UCSD-AML1 (cell line): ENCODE measurements around the gene TBCEL.
"Not testable (repeated sequence)": the region's sequence is repeated elsewhere in the genome, so short reads cannot be mapped to it uniquely, and the experiment has no call there.

Source experiments
- DNase-seq: peaks from one replicate; lab custom pipeline; 2025; ENCODE audit not compliant: unreplicated experiment; lab: John Stamatoyannopoulos, UW

Gene TBCEL

DNA sequence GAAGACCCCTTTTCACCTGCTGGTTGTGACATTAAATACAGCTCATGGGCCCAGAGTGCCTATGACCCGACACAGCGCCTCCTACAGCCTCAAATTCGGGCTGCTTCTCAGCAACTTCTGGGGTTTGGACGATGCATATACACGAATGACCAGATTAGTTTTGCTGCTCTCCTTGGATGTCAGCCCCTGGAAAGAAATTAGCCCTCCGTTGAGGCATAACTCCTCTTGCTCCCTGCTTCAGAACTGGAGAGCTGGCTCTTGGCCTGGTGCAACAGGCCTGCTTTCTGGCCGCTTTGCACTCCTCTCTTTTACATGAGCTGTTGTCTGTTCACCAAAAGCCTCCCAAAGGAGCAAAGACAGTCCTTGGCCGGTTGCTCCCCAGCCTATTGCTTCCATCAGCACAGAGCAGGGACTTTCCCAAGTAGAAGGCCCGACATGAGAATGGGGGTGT, 80.4 kb downstream of the TBCEL start:
- DNase-seq: no peak

DNA sequence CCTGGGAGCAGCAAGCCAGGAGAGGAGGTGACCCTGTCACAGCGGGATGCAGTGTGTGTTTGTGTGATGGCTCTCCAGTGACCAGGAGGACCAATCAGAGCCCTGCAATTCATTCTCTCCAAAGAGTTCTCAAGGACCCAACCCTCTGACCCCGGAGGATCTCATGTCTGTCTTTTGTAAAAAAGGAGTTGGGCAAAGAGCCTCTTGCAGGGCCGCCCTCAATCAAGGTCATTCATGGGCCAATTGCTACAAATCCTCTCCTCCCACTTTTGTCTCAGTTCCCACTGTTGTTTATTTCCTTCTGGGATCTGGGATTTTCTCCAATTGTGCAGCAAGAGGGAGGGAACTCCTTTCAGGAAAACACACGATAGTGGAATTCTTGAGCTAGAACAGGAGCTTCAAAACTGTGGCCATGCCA, 81.2 kb downstream of the TBCEL start:
- DNase-seq: no peak

DNA sequence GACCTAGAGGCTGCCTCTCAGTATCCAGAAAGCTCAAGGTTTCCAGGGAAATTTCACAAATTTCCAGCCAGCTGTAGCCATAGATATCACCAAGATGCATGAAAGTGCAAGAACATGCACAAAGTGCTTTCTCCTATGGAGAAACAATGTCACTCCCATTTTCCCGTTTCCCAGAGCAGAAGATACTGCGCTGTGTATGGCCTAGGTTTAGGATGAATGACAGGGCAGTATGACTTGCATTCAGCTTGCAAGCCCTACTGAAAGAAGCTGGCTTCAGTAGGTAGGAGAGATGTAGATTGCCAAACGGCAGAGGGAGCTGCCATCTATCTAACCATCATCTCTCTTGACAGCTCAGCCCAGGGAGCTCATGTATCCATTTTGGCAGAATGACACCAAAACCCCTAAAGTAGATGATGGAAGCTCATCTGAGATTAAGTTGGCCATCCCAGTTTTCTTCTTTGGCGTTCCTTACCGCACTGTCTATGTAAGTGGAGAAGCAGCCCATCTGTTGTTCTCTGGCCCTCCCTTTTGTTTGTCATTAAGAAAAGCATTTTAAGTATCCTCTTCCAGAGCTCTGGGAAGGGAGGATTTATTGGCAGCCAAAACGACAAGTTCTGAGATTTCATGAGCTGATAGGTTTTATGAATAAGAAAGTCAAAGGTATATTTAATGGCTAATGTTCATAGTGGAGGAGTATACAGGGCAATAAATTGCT, 81.7 kb downstream of the TBCEL start:
- DNase-seq: no peak

DNA sequence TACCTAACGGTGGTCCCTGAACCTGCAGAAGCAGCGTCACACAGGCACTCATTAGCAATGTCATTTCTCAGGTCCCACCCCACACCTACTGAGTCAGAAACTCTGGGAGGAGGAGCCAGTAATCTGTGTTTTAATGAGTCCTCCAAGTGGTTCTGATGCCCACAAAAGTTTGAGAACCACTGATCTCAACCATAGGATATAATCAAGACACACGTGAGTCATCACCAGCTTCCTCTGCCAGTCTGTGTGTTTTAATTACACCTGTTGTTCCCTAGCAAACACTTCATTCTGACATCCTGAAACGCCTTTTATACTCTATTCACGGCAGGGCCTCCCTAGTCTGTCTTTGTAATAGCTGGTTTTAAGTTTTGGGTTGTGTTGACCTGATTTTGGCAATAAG, 82.9 kb downstream of the TBCEL start:
- DNase-seq: no peak

DNA sequence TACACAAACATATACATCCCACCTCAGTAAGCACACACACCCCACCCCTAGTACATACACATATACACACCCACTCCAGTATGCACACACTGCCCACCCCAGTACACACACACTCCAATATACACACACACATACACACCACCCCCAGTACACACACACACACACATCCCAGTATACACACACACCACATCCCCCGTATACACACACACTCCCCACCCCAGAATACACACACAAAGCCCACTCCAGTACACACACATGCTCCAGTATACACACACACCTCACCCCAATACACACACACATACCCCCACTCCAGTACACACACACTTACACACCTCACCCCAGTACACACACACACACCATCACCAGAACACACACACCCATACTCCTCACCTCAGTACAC, 84.5 kb downstream of the TBCEL start:
- no peak for DNase-seq

DNA sequence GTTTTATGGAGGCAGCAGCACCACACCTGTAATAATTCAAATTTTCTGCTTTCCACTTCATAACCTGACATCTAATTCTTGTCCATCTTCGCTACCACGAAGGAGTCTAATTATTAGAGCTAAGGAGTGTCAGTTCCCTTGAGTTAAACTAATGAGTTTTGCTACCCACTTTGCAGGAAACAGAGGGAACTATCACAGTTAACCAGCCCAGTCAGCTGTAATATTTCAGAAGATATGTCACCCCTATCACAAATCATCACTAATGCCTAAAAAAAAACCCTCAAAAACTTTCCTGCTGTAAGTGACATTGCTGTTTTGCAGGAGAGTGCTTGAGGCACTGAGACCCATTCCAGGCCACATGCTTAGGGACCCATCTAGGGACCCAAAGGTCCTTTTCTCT, 85.6 kb downstream of the TBCEL start:
- DNase-seq: no peak

DNA sequence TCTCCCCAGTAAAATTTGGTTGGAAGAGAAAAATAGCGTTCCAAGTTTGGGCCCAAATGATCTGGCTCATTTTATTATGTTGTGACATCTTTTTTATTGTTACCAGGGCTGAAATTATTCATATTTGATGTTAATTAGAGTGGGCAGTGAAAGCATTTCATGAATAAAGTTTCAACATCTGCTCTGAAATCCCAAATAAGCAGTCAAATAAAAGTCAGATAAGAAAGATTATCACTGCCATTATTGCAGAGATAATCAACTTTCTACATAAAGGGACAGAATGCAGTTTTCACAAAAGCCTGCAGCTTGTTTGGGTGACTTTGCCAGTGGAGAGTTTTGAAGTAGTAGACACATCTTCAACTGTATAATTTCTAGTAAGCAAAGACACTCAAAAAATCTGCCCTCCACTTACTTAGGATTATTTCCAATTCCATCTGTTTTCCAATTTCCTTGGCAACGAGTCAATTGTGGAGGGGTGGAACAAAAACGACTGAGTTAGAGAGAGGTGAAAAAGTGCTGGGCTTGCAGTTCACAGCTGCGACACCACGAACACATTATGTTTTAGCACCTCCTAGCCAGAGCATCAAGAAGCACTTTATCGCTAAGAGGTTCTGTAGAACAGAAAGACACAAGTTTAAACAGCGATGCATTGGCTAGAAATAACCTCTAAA, 86.1 kb downstream of the TBCEL start:
- DNase-seq: no peak

DNA sequence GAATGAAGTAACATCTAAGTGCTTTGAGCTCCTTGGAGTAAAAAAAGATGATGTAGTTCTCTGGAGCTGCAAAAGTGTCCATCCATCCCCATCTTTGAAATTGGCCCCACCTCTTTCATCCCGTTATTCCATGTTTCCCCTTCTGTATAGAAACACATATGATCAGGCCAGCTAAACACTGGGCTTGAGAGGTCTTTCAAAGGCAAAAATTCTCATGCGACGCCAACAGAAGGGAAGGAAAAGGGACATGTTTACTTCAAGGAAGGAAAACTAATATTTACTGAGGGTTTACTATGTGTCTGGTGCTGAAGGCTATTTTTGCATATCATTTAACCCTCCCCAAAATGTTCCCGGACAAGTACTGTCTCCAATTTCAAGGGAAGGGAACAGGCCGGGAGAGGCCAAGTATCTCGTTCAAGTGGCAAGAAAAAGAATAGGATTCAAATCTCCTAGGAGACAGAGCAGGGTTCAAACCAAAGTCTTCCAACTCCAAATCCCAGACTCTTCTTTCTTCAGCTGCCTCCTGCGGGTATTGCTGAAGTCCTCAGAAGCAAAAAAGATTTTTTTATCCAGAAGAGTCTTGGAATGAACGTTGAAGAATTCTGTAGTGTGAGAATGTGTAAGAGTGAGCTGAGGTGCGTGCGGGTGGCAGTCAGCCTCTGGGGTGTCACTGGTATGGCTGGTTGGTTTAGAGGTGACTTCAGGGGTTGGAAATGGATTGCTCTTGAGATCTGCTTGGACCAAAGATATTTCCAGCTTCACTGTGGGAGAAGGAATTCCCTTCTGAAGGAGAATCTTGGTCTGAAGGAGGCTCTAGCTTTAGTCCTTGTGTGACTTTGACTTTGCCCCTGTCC, 87.2 kb downstream of the TBCEL start:
- no peak for DNase-seq

DNA sequence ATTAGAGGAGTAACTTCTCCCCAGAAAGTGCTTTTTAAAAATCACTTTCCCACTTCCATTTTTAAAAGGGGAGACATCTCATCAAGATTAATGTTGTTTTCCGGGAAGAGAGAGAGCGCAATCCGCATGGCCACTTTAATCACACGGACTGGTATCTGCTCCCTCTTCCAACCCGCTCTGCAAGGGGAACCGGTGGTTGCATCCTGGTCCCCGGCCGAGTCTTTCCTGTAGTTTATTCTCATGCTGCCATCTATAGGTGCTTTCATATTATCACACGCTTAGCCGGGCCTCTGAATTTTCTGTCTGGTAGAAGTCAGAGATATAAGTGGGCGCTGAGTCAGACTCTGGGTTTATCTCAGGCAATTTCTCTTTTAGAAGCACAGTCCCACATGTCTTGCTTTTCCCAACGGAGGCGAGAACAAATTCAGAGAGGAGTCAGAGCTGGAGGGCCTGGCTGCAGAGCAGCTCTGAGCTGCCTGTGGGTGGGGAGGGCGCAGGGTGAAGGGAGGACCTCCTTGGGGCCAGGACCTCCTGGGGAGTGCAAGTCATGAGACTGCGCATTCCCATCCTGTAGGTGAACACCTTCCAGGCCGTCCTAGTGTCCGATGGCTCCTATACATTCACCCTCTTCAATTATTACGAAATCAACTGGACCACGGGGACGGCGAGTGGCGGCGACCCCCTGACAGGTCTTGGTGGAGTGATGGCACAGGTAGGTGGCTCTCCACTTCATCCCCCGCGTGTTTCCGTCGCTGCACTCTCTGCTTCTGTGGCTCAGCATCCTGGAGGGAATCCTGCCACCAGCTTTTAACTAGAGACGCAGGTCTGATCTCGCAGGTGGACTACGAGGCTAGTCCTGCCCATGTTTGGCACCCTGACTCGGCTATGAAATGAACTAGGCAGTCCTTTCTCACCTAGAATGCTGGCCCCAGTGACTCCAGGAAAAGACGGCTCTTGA, 88.9 kb downstream of the TBCEL start:
- DNase-seq: peak; percentile 26

DNA sequence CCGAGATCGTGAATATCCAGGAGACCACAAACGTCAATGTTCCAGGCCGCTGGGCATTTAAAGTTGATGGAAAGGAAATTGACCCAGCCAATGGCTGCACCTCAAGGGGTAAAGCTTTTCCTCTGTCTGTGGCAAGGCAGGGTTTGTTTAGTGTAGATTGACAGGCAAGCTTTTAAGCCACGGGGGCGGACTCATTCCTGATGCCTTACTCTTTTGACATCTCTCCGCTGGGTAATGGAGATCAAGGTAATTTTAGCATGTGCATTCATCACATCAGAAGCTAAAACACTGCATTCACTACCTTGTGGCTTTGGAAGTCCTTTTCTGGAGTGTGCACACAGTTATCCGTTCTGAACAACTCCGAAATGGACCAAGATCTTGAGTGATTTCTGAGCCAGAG, 89.7 kb downstream of the TBCEL start:
- DNase-seq: no peak

DNA sequence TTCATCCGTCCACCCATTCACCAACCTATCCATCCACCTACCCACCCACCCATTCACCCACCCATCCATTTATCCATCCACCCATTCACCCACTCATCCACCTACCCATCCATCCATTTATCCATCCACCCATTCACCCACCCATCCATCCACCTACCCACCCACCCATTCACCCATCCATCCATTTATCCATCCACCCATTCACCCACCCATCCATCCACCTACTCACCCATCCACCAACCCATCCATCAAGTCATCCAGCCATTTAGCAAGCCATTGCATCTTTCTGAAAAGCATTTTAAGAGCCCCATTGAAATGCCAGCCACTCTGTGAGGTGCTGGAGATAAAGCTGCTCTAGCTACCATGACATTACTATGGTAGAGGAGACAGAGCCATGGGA, 91.1 kb downstream of the TBCEL start:
- DNase-seq: not testable (repeated sequence)

DNA sequence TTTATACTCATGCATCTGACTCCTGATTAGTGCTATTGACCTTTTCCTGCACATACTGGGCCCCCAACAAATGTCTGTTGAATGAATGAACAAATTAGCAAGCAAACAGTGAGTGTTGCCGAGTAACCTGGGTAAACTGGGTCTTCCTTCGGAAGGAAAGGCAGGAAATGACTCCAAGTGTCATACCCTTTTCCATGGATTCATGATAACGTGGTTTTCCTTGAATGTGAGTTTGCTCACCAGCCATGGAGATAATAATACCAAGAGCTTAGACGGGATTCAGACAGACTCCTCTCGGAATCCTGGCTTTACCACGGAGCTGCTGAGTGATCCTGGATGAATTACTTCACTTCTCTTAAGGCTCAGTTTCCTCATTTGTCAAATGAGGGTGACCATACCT, 93.9 kb downstream of the TBCEL start:
- DNase-seq: no peak

DNA sequence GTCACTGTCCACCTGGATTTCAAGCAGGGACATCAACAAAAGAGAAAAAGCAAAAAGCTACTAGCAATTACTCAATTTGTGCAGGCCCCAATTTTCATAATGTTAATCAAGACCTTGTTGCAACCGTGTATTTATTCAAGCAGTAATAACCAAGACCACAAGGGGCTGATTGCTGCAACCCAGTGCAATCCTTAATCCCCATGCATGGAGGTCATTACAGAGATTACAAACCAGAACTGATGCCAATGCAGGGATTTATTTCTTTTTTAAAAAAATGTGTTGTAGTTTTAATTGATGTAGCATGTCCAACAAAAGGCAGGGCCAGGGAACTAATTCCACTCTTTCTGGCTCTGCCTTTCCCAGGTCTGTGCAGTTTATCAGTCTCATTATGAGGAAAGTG, 95.5 kb downstream of the TBCEL start:
- no peak for DNase-seq

DNA sequence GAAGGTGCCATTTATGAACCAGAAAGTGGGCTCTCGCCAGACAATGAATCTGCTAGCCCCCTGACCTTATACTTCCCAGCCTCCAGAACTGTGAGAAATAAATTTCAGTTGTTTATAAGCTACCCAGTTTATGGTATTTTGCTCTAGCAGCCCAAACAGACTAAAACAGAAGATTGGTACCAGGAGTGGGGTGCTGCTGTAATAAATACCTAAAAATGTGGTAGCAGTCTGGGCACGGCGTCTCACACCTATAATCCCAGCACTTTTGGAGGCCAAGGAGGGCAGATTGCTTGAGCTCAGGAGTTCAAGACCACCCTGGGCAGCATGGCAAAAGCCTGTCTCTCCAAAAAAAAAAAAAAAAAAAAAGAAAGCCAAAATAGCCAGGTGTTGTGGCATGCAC, 98.4 kb downstream of the TBCEL start:
- no peak for DNase-seq

DNA sequence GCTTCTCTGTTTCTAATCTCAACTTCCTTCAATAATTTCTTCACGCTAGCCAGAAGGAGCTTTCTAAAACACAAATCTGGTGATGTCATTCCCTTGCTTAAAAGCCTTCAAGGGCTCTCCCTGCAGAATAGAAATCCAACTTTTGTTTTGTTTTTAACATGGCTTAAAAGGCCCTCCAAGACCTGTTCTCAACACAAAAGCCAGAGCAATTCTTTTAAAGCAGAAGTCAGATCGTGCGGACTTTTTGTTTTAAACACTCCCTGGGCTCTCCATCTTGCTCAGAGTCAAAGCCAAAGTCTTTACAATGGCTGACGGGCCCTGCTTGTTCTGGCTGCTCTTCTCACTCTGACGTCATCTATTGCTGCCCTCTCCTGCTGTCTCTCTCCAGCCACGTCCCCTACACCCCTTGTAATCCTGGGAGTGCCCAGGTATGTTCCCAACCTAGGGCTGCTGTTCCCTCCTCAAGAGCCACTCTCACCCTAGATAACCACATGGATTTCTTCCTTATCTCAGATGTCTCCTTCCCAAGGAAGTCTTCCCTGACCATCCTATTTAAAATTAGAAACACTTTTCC, 99.7 kb downstream of the TBCEL start:
- DNase-seq: no peak

DNA sequence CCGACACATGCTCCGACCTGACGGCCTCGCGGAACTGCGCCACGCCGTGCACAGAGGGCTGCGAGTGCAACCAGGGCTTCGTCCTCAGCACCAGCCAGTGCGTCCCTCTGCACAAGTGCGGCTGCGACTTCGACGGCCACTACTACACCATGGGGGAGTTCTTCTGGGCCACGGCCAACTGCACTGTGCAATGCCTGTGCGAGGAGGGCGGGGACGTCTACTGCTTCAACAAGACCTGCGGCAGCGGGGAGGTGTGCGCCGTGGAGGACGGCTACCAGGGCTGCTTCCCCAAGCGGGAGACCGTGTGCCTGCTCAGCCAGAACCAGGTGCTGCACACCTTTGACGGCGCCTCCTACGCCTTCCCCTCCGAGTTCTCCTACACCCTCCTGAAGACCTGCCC, 103.9 kb downstream of the TBCEL start:
- DNase-seq: no peak

DNA sequence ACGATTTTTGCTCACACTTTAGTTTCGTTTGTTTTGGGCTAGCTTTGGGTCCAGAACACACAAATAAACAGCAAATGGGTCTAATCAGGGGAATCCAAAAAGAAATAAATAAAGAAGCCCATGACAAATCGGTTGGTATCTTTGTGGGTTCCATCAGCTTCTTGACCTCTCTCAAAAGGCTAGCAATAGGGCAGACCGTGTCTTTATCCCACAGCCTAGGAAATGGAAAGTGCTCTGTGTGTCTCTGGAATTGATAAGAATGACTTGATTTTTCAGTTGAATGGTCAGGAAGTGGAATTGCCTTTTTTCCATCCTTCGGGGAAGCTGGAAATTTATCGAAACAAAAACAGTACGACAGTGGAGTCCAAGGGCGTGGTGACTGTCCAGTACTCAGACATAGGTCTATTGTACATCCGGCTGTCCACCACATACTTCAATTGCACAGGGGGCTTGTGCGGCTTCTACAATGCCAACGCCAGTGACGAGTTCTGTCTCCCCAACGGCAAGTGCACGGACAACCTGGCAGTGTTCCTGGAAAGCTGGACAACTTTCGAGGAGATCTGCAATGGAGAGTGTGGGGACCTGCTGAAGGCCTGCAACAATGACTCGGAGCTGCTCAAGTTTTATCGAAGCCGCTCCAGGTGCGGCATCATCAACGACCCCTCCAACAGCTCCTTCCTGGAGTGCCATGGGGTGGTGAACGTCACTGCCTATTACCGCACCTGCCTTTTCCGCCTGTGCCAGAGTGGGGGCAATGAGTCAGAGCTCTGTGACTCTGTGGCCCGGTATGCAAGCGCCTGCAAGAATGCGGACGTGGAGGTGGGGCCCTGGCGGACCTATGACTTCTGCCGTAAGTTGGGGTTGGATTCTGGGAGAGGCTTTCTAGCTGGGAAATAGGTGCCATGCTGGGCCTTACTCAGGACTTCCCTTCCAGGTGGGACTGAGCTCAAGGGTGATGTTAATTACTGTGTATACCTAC, 105.7 kb downstream of the TBCEL start:
- no peak for DNase-seq

DNA sequence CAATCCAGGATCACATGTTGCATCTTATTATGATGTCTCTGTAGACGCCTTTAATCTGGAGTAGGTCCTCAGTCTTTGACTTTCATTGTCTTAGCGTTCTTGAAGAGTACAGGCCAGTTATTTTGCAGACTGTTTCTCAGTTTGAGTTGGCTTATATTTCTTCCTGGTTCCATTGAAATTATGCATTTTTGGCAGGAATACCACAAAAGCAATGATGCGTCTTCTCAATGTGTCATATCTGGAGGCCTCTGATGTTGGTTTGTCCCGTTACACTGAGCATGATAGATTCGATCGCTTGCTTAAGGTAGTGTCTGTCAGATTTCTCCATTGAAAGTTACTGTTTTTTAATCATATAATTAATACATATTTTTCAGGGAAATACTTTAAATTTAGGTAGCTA, 107.8 kb downstream of the TBCEL start:
- no peak for DNase-seq
